Endothelial cell of umbilical vein (primary cell): ENCODE measurements around the gene PIK3R1.

Experiments
- JUN ChIP-seq: IDR thresholded peaks from 2 replicates; pipeline ENCODE4 v1.6.1; 2011; ENCODE audit warnings: borderline replicate concordance, low read depth; ENCODE audit not compliant: insufficient read length, insufficient read depth
- TF ChIP-seq, protein P1 (sequence below), 2 donors: IDR thresholded peaks; 1 replicate in 1 of 2; 2 replicates in 1 of 2; pipeline ENCODE4 v1.5.1; 2011; ENCODE audit warnings: low read length in 2 of 2, mild to moderate bottlenecking in 2 of 2, moderate library complexity in 2 of 2, control low read depth in 1 of 2, inconsistent platforms in 1 of 2, low read depth in 1 of 2; ENCODE audit not compliant: insufficient read depth in 1 of 2; ENCODE audit errors: extremely low read depth in 1 of 2

DNA sequence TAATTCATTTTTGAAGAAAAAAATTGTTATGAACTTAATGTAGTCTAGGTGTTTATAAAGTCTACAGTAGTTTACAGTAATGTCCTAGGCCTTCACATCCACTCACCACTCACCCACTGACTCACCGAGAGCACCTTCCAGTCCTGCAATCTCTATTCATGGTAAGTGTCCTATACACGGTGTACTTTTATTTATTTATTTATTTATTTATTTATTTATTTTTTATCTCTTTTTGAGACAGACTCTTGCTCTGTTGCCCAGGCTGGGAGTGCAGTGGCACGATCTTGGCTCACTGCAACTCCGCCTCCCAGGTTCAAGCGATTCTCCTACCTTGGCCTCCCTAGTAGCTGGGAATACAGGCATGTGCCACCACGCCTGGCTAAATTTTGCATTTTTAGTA lies 39.3 kb upstream of the PIK3R1 start:
- no peak for TF ChIP-seq JUN
- TF ChIP-seq, protein P1, sequence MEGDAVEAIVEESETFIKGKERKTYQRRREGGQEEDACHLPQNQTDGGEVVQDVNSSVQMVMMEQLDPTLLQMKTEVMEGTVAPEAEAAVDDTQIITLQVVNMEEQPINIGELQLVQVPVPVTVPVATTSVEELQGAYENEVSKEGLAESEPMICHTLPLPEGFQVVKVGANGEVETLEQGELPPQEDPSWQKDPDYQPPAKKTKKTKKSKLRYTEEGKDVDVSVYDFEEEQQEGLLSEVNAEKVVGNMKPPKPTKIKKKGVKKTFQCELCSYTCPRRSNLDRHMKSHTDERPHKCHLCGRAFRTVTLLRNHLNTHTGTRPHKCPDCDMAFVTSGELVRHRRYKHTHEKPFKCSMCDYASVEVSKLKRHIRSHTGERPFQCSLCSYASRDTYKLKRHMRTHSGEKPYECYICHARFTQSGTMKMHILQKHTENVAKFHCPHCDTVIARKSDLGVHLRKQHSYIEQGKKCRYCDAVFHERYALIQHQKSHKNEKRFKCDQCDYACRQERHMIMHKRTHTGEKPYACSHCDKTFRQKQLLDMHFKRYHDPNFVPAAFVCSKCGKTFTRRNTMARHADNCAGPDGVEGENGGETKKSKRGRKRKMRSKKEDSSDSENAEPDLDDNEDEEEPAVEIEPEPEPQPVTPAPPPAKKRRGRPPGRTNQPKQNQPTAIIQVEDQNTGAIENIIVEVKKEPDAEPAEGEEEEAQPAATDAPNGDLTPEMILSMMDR (IDR thresholded peaks at IDR 0.05; ENCODE audit: extremely low read depth in 1 of 2, insufficient read depth in 1 of 2, low read depth in 1 of 2, low read length in 2 of 2), result no peak
